Mesendoderm (in vitro differentiated cells): Measurements from ENCODE around the gene NRM.
A peak's percentile ranks its signal among the peaks of the same experiment; 100 is the strongest.

Experiments
- DNase-seq: peaks from one replicate; pipeline ENCODE4 v3.0.0; 2013
- H2AK5ac ChIP-seq: 2 replicates; pipeline ENCODE4 v1.6.1; 2013; ENCODE audit warnings: low read length, inconsistent platforms
- H2BK120ac ChIP-seq: 2 replicates; pipeline ENCODE4 v1.6.1; 2013; ENCODE audit warnings: low read depth, mild to moderate bottlenecking, low read length, moderate library complexity, mixed read lengths
- H2BK15ac ChIP-seq: replicated peaks from 2 replicates; pipeline ENCODE4 v1.6.1; 2013; ENCODE audit warnings: low read depth, mild to moderate bottlenecking, moderate library complexity
- H2BK5ac ChIP-seq: 2 replicates; pipeline ENCODE4 v1.6.1; 2013; ENCODE audit warnings: low read length, inconsistent platforms
- H3K18ac ChIP-seq: 2 replicates; pipeline ENCODE4 v1.6.1; 2013; ENCODE audit warnings: mild to moderate bottlenecking, low read length, mixed read lengths
- H3K23ac ChIP-seq: one replicate; pipeline ENCODE4 v1.6.1; 2013; ENCODE audit warnings: low read length
- H3K27ac ChIP-seq: 2 replicates; pipeline ENCODE4 v1.5.1; 2013; ENCODE audit warnings: low read depth, mild to moderate bottlenecking, inconsistent platforms, low read length, moderate library complexity
- H3K27me3 ChIP-seq: 2 replicates; pipeline ENCODE4 v1.6.1; 2013; ENCODE audit warnings: low read length, control low read depth, mild to moderate bottlenecking, inconsistent platforms; ENCODE audit not compliant: insufficient read depth, poor library complexity
- H3K36me3 ChIP-seq: 2 replicates; pipeline ENCODE4 v1.6.1; 2013; ENCODE audit warnings: low read length, inconsistent platforms; ENCODE audit not compliant: control insufficient read depth, insufficient read depth
- H3K4ac ChIP-seq: one replicate; pipeline ENCODE4 v1.6.1; 2013; ENCODE audit warnings: low read depth, mild to moderate bottlenecking, low read length, moderate library complexity
- H3K4me1 ChIP-seq: 2 replicates; pipeline ENCODE4 v1.6.1; 2013; ENCODE audit warnings: low read depth, low read length, inconsistent platforms; ENCODE audit not compliant: control insufficient read depth
- H3K4me2 ChIP-seq: 2 replicates; pipeline ENCODE4 v1.6.1; 2013; ENCODE audit warnings: low read length
- H3K4me3 ChIP-seq: 2 replicates; pipeline ENCODE4 v1.5.1; 2013; ENCODE audit warnings: mild to moderate bottlenecking, low read length
- H3K56ac ChIP-seq: one replicate; pipeline ENCODE4 v1.6.1; 2013; ENCODE audit warnings: low read length
- H3K79me1 ChIP-seq: 2 replicates; pipeline ENCODE4 v1.6.1; 2013; ENCODE audit warnings: low read length, inconsistent platforms
- H3K79me2 ChIP-seq: 2 replicates; pipeline ENCODE4 v1.6.1; 2013; ENCODE audit warnings: mild to moderate bottlenecking, low read length; ENCODE audit not compliant: control insufficient read depth, insufficient read depth
- H3K9ac ChIP-seq: 2 replicates; pipeline ENCODE4 v1.6.1; 2013; ENCODE audit warnings: low read length, inconsistent platforms
- H4K5ac ChIP-seq: one replicate; pipeline ENCODE4 v1.6.1; 2013; ENCODE audit warnings: low read length
- H4K8ac ChIP-seq: one replicate; pipeline ENCODE4 v1.6.1; 2013; ENCODE audit warnings: low read depth, mild to moderate bottlenecking, control low read depth, low read length, moderate library complexity
- WGBS: extraction: QIAGEN DNeasy Blood & Tissue Kit; methylation state at CpG from one replicate; pipeline ENCODE4 v1.1.7; 2013; ENCODE audit warnings: low lambda C conversion rate, missing lambda C conversion rate; ENCODE audit not compliant: insufficient coverage; ENCODE audit errors: extremely low coverage; 5-methylcytosine and 5-hydroxymethylcytosine counted together

The NRM gene

GRCh38 chr6:30716879-30717128 is 26.0 kb upstream of the NRM start:
- H3K27me3 ChIP-seq, result no peaks in the 10 kb centered on the region
- H4K5ac ChIP-seq, result no peak overlapping the region
- peak overlapping the region; percentile 65 for H3K4me3 ChIP-seq
- peaks cover 18% of the 10 kb centered on the region for H3K79me2 ChIP-seq
- H3K56ac ChIP-seq, result peak overlapping the region; percentile 89
- H3K18ac ChIP-seq, result peak overlapping the region; percentile 72
- peak overlapping the region; percentile 92 for H2AK5ac ChIP-seq
- H3K27ac ChIP-seq, result peak overlapping the region; percentile 33
- H3K79me1 ChIP-seq, result peaks cover 4% of the 10 kb centered on the region
- peak overlapping the region; percentile 78 for H3K9ac ChIP-seq
- H3K36me3 ChIP-seq, result peaks cover 9% of the 10 kb centered on the region
- no peak overlapping the region for H2BK15ac ChIP-seq
- peak overlapping the region; percentile 21 for H2BK5ac ChIP-seq
- H3K4ac ChIP-seq, result peak overlapping the region; percentile 72
- WGBS, result no CpG with 5 or more reads among the region's 8 CpGs
- peak overlapping the region; percentile 67 for H3K4me2 ChIP-seq
- H3K4me1 ChIP-seq, result peaks cover 2% of the 10 kb centered on the region
- H4K8ac ChIP-seq, result no peak overlapping the region
- no peak for DNase-seq
- H2BK120ac ChIP-seq, result no peak overlapping the region
- peak overlapping the region; percentile 32 for H3K23ac ChIP-seq

- Histone ChIP-seq H3K4me2 (no peak overlapping the region), H3K27ac (no peak overlapping the region), H2AK5ac (no peak overlapping the region), H3K4me3 (no peak overlapping the region), H2BK120ac (no peak overlapping the region), H3K9ac (no peak overlapping the region), H3K4ac (no peak overlapping the region), H3K4me1 (peaks cover 2% of the 10 kb centered on the region), H3K18ac (no peak overlapping the region), H3K23ac (no peak overlapping the region), H2BK15ac (no peak overlapping the region), H2BK5ac (no peak overlapping the region), H3K36me3 (peaks cover 9% of the 10 kb centered on the region), H3K27me3 (no peaks in the 10 kb centered on the region), H3K79me2 (peaks cover 4% of the 10 kb centered on the region), H4K5ac (no peak overlapping the region), H3K79me1 (peaks cover 4% of the 10 kb centered on the region), H3K56ac (no peak overlapping the region), H4K8ac (no peak overlapping the region)
- no CpG with 5 or more reads among the region's 1 CpG for WGBS
- DNase-seq, result no peak
Observed at GRCh38 chr6:30714263-30714662, 23.5 kb upstream of the NRM start.

GRCh38 chr6:30712441-30712945 is 21.7 kb upstream of the NRM start:
- Histone ChIP-seq H3K4me2 (no peak overlapping the region), H3K79me2 (peaks cover 4% of the 10 kb centered on the region), H2AK5ac (no peak overlapping the region), H2BK5ac (no peak overlapping the region), H3K18ac (no peak overlapping the region), H3K27ac (no peak overlapping the region), H3K79me1 (peaks cover 4% of the 10 kb centered on the region), H4K8ac (no peak overlapping the region), H3K4ac (no peak overlapping the region), H3K27me3 (no peaks in the 10 kb centered on the region), H3K56ac (no peak overlapping the region), H3K4me3 (no peak overlapping the region), H3K23ac (no peak overlapping the region), H3K4me1 (peaks cover 2% of the 10 kb centered on the region), H3K9ac (no peak overlapping the region), H2BK120ac (no peak overlapping the region), H2BK15ac (no peak overlapping the region), H3K36me3 (peaks cover 9% of the 10 kb centered on the region), H4K5ac (no peak overlapping the region)
- DNase-seq, result no peak
- WGBS, result no CpG with 5 or more reads among the region's 7 CpGs

GRCh38 chr6:30711758-30712380 is 21.1 kb upstream of the NRM start:
- Histone ChIP-seq H3K4me2 (no peak overlapping the region), H3K4me1 (peaks cover 2% of the 10 kb centered on the region), H3K36me3 (peaks cover 9% of the 10 kb centered on the region), H2BK15ac (no peak overlapping the region), H4K5ac (no peak overlapping the region), H3K27ac (no peak overlapping the region), H3K4ac (no peak overlapping the region), H3K56ac (no peak overlapping the region), H3K79me2 (peaks cover 4% of the 10 kb centered on the region), H3K23ac (no peak overlapping the region), H3K4me3 (no peak overlapping the region), H3K9ac (no peak overlapping the region), H3K79me1 (peaks cover 4% of the 10 kb centered on the region), H4K8ac (no peak overlapping the region), H2BK120ac (no peak overlapping the region), H2AK5ac (no peak overlapping the region), H3K27me3 (no peaks in the 10 kb centered on the region), H2BK5ac (no peak overlapping the region), H3K18ac (no peak overlapping the region)
- WGBS, result no CpG with 5 or more reads among the region's 1 CpG
- no peak for DNase-seq

GRCh38 chr6:30709101-30709868 is 18.5 kb upstream of the NRM start:
- Histone ChIP-seq H2BK15ac (no peak overlapping the region), H3K79me1 (no peaks in the 10 kb centered on the region), H4K5ac (no peak overlapping the region), H2AK5ac (no peak overlapping the region), H2BK120ac (no peak overlapping the region), H3K4me1 (no peaks in the 10 kb centered on the region), H3K36me3 (peaks cover 9% of the 10 kb centered on the region), H3K27ac (no peak overlapping the region), H3K4ac (no peak overlapping the region), H3K27me3 (no peaks in the 10 kb centered on the region), H3K4me3 (no peak overlapping the region), H3K56ac (no peak overlapping the region), H3K18ac (no peak overlapping the region), H3K4me2 (no peak overlapping the region), H3K9ac (no peak overlapping the region), H4K8ac (no peak overlapping the region), H3K79me2 (no peaks in the 10 kb centered on the region), H3K23ac (no peak overlapping the region), H2BK5ac (no peak overlapping the region)
- no peak for DNase-seq
- no CpG with 5 or more reads among the region's 2 CpGs for WGBS
